BLaER1 (cell line): ENCODE data around the gene FAR2.
"Not testable (repeated sequence)": the region's sequence is repeated elsewhere in the genome, so short reads cannot be mapped to it uniquely, and the experiment has no call there.

Source experiments
- H3K27ac ChIP-seq: shearing (Covaris generic); formaldehyde crosslinking; 2 replicates; pipeline ENCODE4 v1.8.1; 2022
- H3K27me3 ChIP-seq: shearing (Covaris generic); formaldehyde crosslinking; 2 replicates; pipeline ENCODE4 v1.8.1; 2022
- H3K36me3 ChIP-seq: shearing (Covaris generic); formaldehyde crosslinking; 2 replicates; pipeline ENCODE4 v1.8.1; 2022
- H3K4me1 ChIP-seq: shearing (Covaris generic); formaldehyde crosslinking; 2 replicates; pipeline ENCODE4 v1.8.1; 2022
- H3K4me2 ChIP-seq: shearing (Covaris generic); formaldehyde crosslinking; 2 replicates; pipeline ENCODE4 v1.8.1; 2022
- H3K4me3 ChIP-seq: shearing (Covaris generic); formaldehyde crosslinking; 2 replicates; pipeline ENCODE4 v1.8.1; 2022
- H3K9ac ChIP-seq: shearing (Covaris generic); formaldehyde crosslinking; 2 replicates; pipeline ENCODE4 v1.8.1; 2022
- H3K9me3 ChIP-seq: shearing (Covaris generic); formaldehyde crosslinking; 2 replicates; pipeline ENCODE4 v1.8.1; 2022
- H4K20me1 ChIP-seq: shearing (Covaris generic); formaldehyde crosslinking; 2 replicates; pipeline ENCODE4 v1.8.1; 2022
- Cebpa-rat ChIP-seq: shearing (Covaris generic); IDR thresholded peaks from 2 replicates; pipeline ENCODE4 v1.8.1; 2022

The FAR2 gene

DNA sequence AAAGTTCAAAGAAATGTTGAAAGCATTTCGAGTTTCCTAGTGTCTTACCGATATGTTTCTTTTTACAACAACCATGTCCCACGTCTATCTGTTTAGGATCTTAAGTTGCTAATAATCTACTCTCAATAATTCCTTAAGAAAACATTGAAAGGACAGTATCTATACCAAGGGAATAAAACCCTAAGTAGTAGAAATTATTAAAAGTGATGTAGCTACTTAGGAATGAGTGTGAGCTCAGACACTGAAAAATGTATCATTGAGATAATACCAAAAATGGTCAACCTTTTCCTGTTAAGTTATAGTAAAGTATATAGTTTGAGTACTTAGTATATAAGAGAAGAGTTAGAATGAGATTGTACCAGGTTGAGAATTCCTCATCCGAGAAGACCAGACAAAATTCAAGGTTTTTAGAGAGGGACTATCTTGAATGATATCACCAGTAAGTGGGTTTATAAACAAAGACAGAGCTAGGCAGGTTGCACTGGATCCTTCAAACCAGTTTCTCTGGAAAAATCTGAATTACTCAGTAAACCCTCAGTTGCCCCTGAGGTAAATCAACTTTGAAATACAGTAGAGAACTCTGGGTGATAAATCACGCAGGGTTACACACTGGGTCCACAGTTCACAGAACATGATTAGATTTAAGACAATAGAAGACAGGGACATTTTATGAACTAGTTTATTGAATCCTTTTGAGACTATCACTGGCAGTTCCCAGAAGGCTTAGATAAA is 135.1 kb downstream of the FAR2 start:
- H3K4me1 ChIP-seq: peaks cover 33% of the 10 kb centered on the region
- no peak overlapping the region for H3K4me3 ChIP-seq
- H3K9ac ChIP-seq: no peak overlapping the region
- peaks cover 1% of the 10 kb centered on the region; the same call in 1 of the 2 replicates for H3K9me3 ChIP-seq
- no peaks in the 10 kb centered on the region for H3K36me3 ChIP-seq
- H3K27ac ChIP-seq: no peak overlapping the region
- no peak overlapping the region for H3K4me2 ChIP-seq
- no peak for TF ChIP-seq Cebpa-rat
- no peaks in the 10 kb centered on the region for H4K20me1 ChIP-seq
- no peaks in the 10 kb centered on the region for H3K27me3 ChIP-seq

DNA sequence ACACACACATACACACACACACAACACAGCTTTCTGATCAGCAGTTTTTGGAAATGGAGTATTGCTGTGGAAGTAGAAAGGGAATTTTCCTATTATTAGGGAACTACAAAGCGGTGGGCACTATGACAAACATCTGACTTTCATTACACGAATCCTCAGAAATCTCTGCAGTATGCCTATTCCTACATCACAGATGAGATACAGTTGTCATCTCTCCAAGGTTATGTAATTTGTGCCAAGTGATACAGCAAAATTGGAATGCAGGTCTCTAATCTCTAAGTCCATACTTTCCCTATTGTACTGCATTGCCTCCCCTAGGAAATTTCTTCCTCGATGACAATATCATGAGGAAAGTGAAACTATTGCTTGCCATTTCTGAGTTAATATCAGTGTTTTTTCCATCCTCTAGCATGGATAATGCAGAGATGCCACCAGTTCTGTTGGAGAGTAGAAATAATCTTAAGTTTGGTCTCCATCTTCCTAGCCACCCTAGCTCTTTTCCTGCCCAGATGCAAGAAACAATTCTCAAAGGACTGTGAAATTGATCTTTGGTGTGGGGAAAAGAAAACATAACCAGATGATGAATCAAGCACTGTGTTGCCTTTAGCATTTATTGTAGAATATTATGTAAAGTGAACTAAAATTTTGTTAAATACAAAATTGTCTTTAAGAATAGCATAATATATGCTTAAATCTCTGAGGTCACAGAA is 137.2 kb downstream of the FAR2 start:
- Histone ChIP-seq H3K27ac (no peak overlapping the region), H3K9ac (no peak overlapping the region)
- no peak for TF ChIP-seq Cebpa-rat

GRCh38 chr12:29287622-29288021 is 138.5 kb downstream of the FAR2 start:
- no peaks in the 10 kb centered on the region for H4K20me1 ChIP-seq
- H3K27me3 ChIP-seq: no peaks in the 10 kb centered on the region
- peaks cover 15% of the 10 kb centered on the region for H3K9me3 ChIP-seq
- no peak overlapping the region for H3K9ac ChIP-seq
- 0 out of 2 replicates have a peak, but pooled peaks cover 7% of the 10 kb centered on the region for H3K36me3 ChIP-seq
- H3K4me1 ChIP-seq: peaks cover 18% of the 10 kb centered on the region
- TF ChIP-seq Cebpa-rat: no peak
- no peak overlapping the region for H3K27ac ChIP-seq
- no peak overlapping the region for H3K4me3 ChIP-seq
- H3K4me2 ChIP-seq: no peak overlapping the region

More for the DNA sequence above, 137.2 kb downstream of the FAR2 start:
- 0 out of 2 replicates have a peak, but pooled peaks cover 7% of the 10 kb centered on the region for H3K36me3 ChIP-seq
- peaks cover 28% of the 10 kb centered on the region for H3K4me1 ChIP-seq
- H3K27me3 ChIP-seq: no peaks in the 10 kb centered on the region
- H3K4me3 ChIP-seq: no peak overlapping the region
- peaks cover 15% of the 10 kb centered on the region for H3K9me3 ChIP-seq
- H3K4me2 ChIP-seq: no peak overlapping the region
- H4K20me1 ChIP-seq: no peaks in the 10 kb centered on the region

DNA sequence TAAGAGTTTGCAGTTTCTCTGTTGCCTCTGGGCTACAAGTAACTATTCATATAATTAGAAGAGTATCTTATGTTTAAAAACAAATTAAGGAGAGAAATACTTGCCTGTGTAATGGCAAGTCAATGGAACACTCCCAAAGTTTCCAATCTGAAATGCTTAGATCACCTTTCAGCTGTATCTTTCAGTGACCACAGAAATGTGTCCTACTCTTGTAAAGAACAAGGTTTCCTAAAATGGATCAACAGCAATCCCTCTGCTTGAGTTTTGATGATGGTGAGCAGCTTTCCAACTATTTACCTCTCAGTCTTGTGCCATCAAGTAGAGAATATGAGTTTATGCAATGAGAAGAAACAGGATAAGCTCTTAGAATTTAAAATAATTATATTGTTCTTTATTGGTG is 139.0 kb downstream of the FAR2 start:
- Histone ChIP-seq H3K27me3 (no peaks in the 10 kb centered on the region), H3K9me3 (peaks cover 15% of the 10 kb centered on the region), H4K20me1 (no peaks in the 10 kb centered on the region), H3K27ac (no peak overlapping the region), H3K36me3 (0 out of 2 replicates have a peak, but pooled peaks cover 7% of the 10 kb centered on the region), H3K4me2 (no peak overlapping the region), H3K4me3 (no peak overlapping the region), H3K4me1 (peaks cover 14% of the 10 kb centered on the region; the same call in 1 of the 2 replicates), H3K9ac (no peak overlapping the region)
- TF ChIP-seq Cebpa-rat: no peak

GRCh38 chr12:29290475-29290874 is 141.4 kb downstream of the FAR2 start:
- not testable (repeated sequence) for H4K20me1 ChIP-seq, H3K4me2 ChIP-seq, H3K4me3 ChIP-seq, H3K27me3 ChIP-seq, H3K36me3 ChIP-seq, H3K27ac ChIP-seq, H3K9ac ChIP-seq
- peaks cover 15% of the 10 kb centered on the region for H3K9me3 ChIP-seq
- peaks cover 13% of the 10 kb centered on the region; the same call in 1 of the 2 replicates for H3K4me1 ChIP-seq

DNA sequence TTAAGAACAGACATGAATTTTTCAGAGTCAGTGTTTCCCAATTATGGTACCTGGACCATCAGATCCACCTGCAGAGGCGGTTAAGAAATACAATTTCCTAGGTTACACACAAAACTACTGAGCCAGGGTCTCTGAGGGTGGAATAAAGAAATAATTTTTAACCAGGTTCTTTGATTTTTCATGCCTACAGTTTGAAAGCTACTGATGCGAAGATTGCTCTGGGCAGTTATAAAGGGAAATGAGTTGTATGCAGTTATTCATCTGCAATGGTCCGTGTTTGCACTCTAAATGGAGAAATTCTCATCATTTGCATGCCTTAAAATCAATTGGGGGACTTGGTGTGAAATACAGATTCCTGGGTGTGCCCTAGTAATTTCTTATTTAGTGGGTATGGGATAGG is 142.1 kb downstream of the FAR2 start:
- H3K27ac ChIP-seq: no peak overlapping the region
- H3K4me2 ChIP-seq: peak overlapping the region; percentile 13; the same call in 1 of the 2 replicates
- no peak overlapping the region for H3K9ac ChIP-seq
- H3K9me3 ChIP-seq: peaks cover 15% of the 10 kb centered on the region
- H3K4me1 ChIP-seq: peaks cover 11% of the 10 kb centered on the region; the same call in 1 of the 2 replicates
- H3K36me3 ChIP-seq: 0 out of 2 replicates have a peak, but pooled peaks cover 7% of the 10 kb centered on the region
- no peak for TF ChIP-seq Cebpa-rat
- no peak overlapping the region for H3K4me3 ChIP-seq
- no peaks in the 10 kb centered on the region for H4K20me1 ChIP-seq
- H3K27me3 ChIP-seq: no peaks in the 10 kb centered on the region

DNA sequence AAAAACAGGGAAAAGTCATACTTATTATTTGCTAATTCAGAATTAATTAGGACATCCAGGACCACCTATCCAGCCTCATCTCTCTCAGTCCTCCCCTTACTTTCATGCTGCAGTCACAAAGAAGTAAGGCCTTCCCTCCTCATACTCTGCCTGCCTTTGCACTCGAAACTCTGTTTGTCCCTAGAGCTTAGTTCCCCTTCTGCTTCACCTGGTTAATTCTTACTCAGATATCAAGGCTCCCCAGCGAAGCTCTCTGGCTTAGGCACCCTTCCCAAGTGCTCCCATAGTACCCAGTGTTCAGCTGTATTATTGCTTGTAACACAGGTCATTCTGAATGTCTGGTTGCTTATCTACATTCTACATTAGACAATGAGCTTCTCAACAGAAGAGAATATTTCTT is 150.6 kb downstream of the FAR2 start:
- Histone ChIP-seq H3K36me3 (no peaks in the 10 kb centered on the region), H3K27me3 (no peaks in the 10 kb centered on the region), H3K4me1 (no peaks in the 10 kb centered on the region), H3K27ac (no peak overlapping the region), H3K9ac (no peak overlapping the region), H3K9me3 (no peaks in the 10 kb centered on the region), H3K4me3 (no peak overlapping the region), H3K4me2 (no peak overlapping the region), H4K20me1 (no peaks in the 10 kb centered on the region)
- TF ChIP-seq Cebpa-rat: no peak

DNA sequence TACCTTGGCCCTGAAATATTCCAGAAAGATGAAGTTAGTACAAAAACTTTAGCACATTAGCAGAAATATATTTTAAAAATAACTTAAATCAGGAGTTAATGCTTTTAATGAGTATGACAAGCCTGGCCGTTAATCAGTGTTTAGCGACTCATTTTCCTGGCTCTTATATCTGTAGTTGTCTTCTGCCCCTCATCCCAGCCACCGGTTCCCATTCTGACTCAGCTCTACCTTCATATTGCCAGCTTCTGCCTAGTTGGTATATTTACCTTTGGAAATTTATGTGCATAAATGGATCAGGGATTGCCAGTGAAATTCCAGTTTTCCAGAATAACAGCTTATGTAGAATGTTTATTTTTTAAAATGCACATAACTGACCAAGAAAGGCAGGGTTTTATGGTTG is 152.0 kb downstream of the FAR2 start:
- Histone ChIP-seq H3K9ac (no peak overlapping the region), H3K4me1 (no peaks in the 10 kb centered on the region), H4K20me1 (no peaks in the 10 kb centered on the region), H3K27ac (no peak overlapping the region), H3K9me3 (no peaks in the 10 kb centered on the region), H3K27me3 (no peaks in the 10 kb centered on the region), H3K4me3 (no peak overlapping the region), H3K36me3 (no peaks in the 10 kb centered on the region), H3K4me2 (no peak overlapping the region)
- TF ChIP-seq Cebpa-rat: no peak

GRCh38 chr12:29304388-29304787 is 155.3 kb downstream of the FAR2 start:
- no peak overlapping the region for H3K27ac ChIP-seq
- no peak for TF ChIP-seq Cebpa-rat
- H3K4me1 ChIP-seq: no peaks in the 10 kb centered on the region
- H3K4me2 ChIP-seq: no peak overlapping the region
- no peaks in the 10 kb centered on the region for H4K20me1 ChIP-seq
- no peaks in the 10 kb centered on the region for H3K27me3 ChIP-seq
- H3K4me3 ChIP-seq: no peak overlapping the region
- no peaks in the 10 kb centered on the region for H3K9me3 ChIP-seq
- H3K36me3 ChIP-seq: no peaks in the 10 kb centered on the region
- no peak overlapping the region for H3K9ac ChIP-seq

- no peaks in the 10 kb centered on the region for H3K9me3 ChIP-seq
- H3K4me3 ChIP-seq: no peak overlapping the region
- no peak overlapping the region for H3K9ac ChIP-seq
- H3K4me1 ChIP-seq: no peaks in the 10 kb centered on the region
- H3K27me3 ChIP-seq: no peaks in the 10 kb centered on the region
- no peak overlapping the region for H3K27ac ChIP-seq
- no peaks in the 10 kb centered on the region for H3K36me3 ChIP-seq
- H3K4me2 ChIP-seq: no peak overlapping the region
- no peaks in the 10 kb centered on the region for H4K20me1 ChIP-seq
- no peak for TF ChIP-seq Cebpa-rat
Measured at GRCh38 chr12:29306266-29306665, 157.2 kb downstream of the FAR2 start.
